Measurements from ENCODE around the gene RANGAP1. TPM values are rescaled to one million over a fixed set of nuclear protein-coding genes. Genes with fewer than 3 reads are reported as not detected.

The RANGAP1 gene
- total and polyA plus RNA-seq, 10 donors: 26.8 to 53.4 (median 43.7) TPM

- Histone ChIP-seq H3K27ac (peak overlapping the region in 2 of 8 donors; percentile 33 to 43), H3K4me1 (peaks cover 0 to 16% (median 0%) of the 10 kb centered on the region in 6 donors), H3K4me3 (no peak overlapping the region), H3K9me3 (no peaks in the 10 kb centered on the region), H3K27me3 (replicated peaks in 1 of 7) (no peaks in the 10 kb centered on the region), H3K36me3 (peaks cover 13 to 98% (median 77%) of the 10 kb centered on the region in 6 donors)
- WGBS, 5 donors: 91 to 95% (median 93%) methylated on average over 24 to 26 of the region's 26 CpGs
- intact Hi-C loops (cut with DNase I; ENCODE audit: low total_unique reads): no loop called here
- DNase-seq: no peak
- no peak for TF ChIP-seq POLR2AphosphoS5 (IDR thresholded peaks at IDR 0.05)
- no peak for TF ChIP-seq POLR2A (IDR thresholded peaks at IDR 0.05)
- TF ChIP-seq, protein P1, sequence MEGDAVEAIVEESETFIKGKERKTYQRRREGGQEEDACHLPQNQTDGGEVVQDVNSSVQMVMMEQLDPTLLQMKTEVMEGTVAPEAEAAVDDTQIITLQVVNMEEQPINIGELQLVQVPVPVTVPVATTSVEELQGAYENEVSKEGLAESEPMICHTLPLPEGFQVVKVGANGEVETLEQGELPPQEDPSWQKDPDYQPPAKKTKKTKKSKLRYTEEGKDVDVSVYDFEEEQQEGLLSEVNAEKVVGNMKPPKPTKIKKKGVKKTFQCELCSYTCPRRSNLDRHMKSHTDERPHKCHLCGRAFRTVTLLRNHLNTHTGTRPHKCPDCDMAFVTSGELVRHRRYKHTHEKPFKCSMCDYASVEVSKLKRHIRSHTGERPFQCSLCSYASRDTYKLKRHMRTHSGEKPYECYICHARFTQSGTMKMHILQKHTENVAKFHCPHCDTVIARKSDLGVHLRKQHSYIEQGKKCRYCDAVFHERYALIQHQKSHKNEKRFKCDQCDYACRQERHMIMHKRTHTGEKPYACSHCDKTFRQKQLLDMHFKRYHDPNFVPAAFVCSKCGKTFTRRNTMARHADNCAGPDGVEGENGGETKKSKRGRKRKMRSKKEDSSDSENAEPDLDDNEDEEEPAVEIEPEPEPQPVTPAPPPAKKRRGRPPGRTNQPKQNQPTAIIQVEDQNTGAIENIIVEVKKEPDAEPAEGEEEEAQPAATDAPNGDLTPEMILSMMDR (IDR thresholded peaks at IDR 0.05 in 8 of 11, conservative IDR thresholded peaks at IDR 0.05 in 3 of 11): no peak
Measured at GRCh38 chr22:41226723-41227655, 59.0 kb downstream of the RANGAP1 start.

- H3K9me3 ChIP-seq: no peaks in the 10 kb centered on the region
- TF ChIP-seq POLR2A (IDR thresholded peaks at IDR 0.05): no peak
- TF ChIP-seq POLR2AphosphoS5 (IDR thresholded peaks at IDR 0.05): no peak
- TF ChIP-seq, protein P1 (IDR thresholded peaks at IDR 0.05 in 8 of 11, conservative IDR thresholded peaks at IDR 0.05 in 3 of 11): no peak
- WGBS, 5 donors: 88 to 96% (median 92%) methylated on average over 5 to 7 of the region's 7 CpGs
- no peak for DNase-seq
- H3K36me3 ChIP-seq: peaks cover 13 to 100% (median 92%) of the 10 kb centered on the region in 6 donors
- no peak overlapping the region for H3K27ac ChIP-seq
- H3K27me3 ChIP-seq (replicated peaks in 1 of 7): no peaks in the 10 kb centered on the region
- intact Hi-C loops (cut with DNase I; ENCODE audit: low total_unique reads): no loop called here
- H3K4me3 ChIP-seq: no peak overlapping the region
- H3K4me1 ChIP-seq: no peaks in the 10 kb centered on the region
Measured at GRCh38 chr22:41223535-41223934, 62.5 kb downstream of the RANGAP1 start.

DNA sequence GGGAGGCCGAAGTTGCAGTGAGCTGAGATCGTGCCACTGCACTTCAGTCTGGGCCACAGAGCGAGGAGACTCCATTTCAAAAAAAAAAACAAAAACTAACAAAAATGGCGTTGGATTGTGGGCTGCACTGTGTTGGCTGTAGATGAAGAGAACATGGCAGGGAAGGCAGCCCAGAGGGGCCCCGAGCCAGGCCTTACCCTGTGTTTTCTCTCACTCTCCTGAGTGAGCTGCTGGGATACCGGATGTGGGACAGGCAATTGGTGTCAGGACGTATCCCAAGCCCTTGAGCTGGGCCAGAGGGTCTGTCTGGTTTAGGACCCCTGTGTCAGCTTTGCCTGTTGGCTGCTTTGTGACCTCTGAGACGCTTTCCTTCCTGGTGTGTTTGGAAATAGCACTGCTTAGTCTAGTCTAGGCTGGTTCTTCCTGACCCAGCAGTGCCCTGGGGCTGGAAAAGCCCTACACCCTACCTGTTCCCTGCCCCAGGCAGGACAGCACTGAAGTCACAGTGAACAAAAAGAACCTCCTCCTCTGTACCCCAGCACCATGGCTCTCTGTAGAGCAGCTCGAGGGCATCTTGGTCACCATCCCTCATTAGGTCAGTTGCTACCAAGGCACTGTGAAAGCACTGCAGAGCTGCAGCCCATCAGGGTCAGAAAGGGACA is 63.0 kb downstream of the RANGAP1 start:
- no peaks in the 10 kb centered on the region for H3K27me3 ChIP-seq (replicated peaks in 1 of 7)
- peaks cover under 1 to 5% (median 4%) of the 10 kb centered on the region in 6 donors for H3K4me1 ChIP-seq
- H3K27ac ChIP-seq: no peak overlapping the region
- H3K4me3 ChIP-seq: no peak overlapping the region
- no peaks in the 10 kb centered on the region for H3K9me3 ChIP-seq
- WGBS, 5 donors: 83 to 91% (median 90%) methylated on average over 7 to 9 of the region's 9 CpGs
- TF ChIP-seq POLR2AphosphoS5 (IDR thresholded peaks at IDR 0.05): no peak
- TF ChIP-seq POLR2A (IDR thresholded peaks at IDR 0.05): no peak
- TF ChIP-seq, protein P1 (IDR thresholded peaks at IDR 0.05 in 8 of 11, conservative IDR thresholded peaks at IDR 0.05 in 3 of 11): no peak
- intact Hi-C loops (cut with DNase I; ENCODE audit: low total_unique reads): no loop called here
- peaks cover 11 to 98% (median 87%) of the 10 kb centered on the region in 6 donors for H3K36me3 ChIP-seq
- DNase-seq: no peak

Data from spleen (tissue), 11 donors.